NCI-H526 (cell line): ENCODE data around the gene ADAMTSL4.

Experiments used
- DNase-seq, 2 experiments: peaks; one replicate each; lab custom pipeline; 2025; lab: John Stamatoyannopoulos, UW

ADAMTSL4 gene

GRCh38 chr1:150548632-150549495 lies at the start of gene ADAMTSL4:
ADAMTSL4 (plus strand) TSS chr1:150549408; CDS start chr1:150552289, 2,881 bp downstream.
- DNase-seq = peak; percentile 59 to 95

GRCh38 chr1:150505431-150505830 lies 43.8 kb upstream of the ADAMTSL4 start:
- DNase-seq = no peak

- DNase-seq = no peak
Observed at GRCh38 chr1:150507912-150508864, 41.0 kb upstream of the ADAMTSL4 start, which contains the start of gene ECM1. ECM1 (plus strand) TSS chr1:150508109; CDS start chr1:150508210, 101 bp downstream.

- DNase-seq = no peak
Observed at GRCh38 chr1:150508982-150509381, 40.2 kb upstream of the ADAMTSL4 start.

- DNase-seq = no peak
Observed at GRCh38 chr1:150511551-150511950, 37.7 kb upstream of the ADAMTSL4 start.

- DNase-seq = no peak
Observed at GRCh38 chr1:150511985-150512660, 37.1 kb upstream of the ADAMTSL4 start.

- DNase-seq = no peak
Observed at GRCh38 chr1:150512846-150513245, 36.4 kb upstream of the ADAMTSL4 start.

- no peak for DNase-seq
Observed at GRCh38 chr1:150513351-150513791, 35.8 kb upstream of the ADAMTSL4 start.

GRCh38 chr1:150514260-150514659 lies 34.9 kb upstream of the ADAMTSL4 start:
- DNase-seq = no peak

- DNase-seq = no peak
Observed at GRCh38 chr1:150514913-150515327, 34.3 kb upstream of the ADAMTSL4 start.

- DNase-seq = peak; percentile 98 to 100
Observed at GRCh38 chr1:150515328-150516049, 33.7 kb upstream of the ADAMTSL4 start, which contains the start of gene FALEC. FALEC (plus strand) TSS chr1:150515752.

GRCh38 chr1:150516050-150516591 lies 33.1 kb upstream of the ADAMTSL4 start:
- DNase-seq = peak; percentile 96

- DNase-seq = peak; percentile 97
Observed at GRCh38 chr1:150516616-150517015, 32.6 kb upstream of the ADAMTSL4 start.

GRCh38 chr1:150521196-150521968 lies 27.8 kb upstream of the ADAMTSL4 start:
- peak; percentile 45 to 70 for DNase-seq

- no peak for DNase-seq
Observed at GRCh38 chr1:150525348-150525747, 23.9 kb upstream of the ADAMTSL4 start.

- DNase-seq = no peak
Observed at GRCh38 chr1:150528196-150528595, 21.0 kb upstream of the ADAMTSL4 start.

GRCh38 chr1:150529017-150529416 lies 20.2 kb upstream of the ADAMTSL4 start:
- DNase-seq = no peak

- DNase-seq = no peak
Observed at GRCh38 chr1:150530491-150531159, 18.6 kb upstream of the ADAMTSL4 start.

GRCh38 chr1:150532860-150533259 lies 16.3 kb upstream of the ADAMTSL4 start:
- peak in 1 of 2 experiments; percentile 48 for DNase-seq
